Measurements from ENCODE around the gene GSTK1. TPM values are rescaled to one million over a fixed set of nuclear protein-coding genes. Genes with fewer than 3 reads are reported as not detected.

GSTK1 gene
- total and polyA plus RNA-seq, 9 of the 15 experiments (the other 6 are each of a cell fraction or from before 2014, with no cell fraction given): 155 to 441 (median 233) TPM

DNA sequence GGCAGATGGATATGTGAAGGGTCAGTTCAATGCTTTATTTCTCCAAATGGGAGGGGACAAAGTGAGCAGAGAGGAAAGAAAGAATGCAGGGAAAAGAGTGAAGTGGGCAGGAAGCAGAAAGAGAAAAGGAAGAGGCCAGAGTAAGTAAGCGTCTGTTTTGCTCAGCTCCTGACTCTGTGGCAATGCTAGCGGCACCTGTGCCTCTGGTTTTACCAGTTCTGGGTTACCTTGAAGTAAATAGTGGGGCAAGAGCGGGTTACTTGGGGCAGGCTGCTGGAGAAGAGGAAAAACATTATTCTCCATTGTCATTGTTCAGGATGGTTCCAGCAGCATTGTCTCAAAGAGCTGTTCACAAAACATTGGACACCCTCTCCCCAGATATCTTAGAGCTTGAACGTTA lies 39.5 kb upstream of the GSTK1 start (continued):
- TF ChIP-seq CBX8 (IDR thresholded peaks at IDR 0.05; ENCODE audit: borderline replicate concordance, extremely low read depth, low read depth, low read length, poor library complexity, severe bottlenecking): no peak

- H3K4me3 ChIP-seq: no peak overlapping the region
- no peak for ATAC-seq
- no peaks in the 10 kb centered on the region for H3K79me2 ChIP-seq (ENCODE audit: control insufficient read depth, insufficient read depth, low read length)
- H3K27me3 ChIP-seq (ENCODE audit: control insufficient read depth in 2 of 2, insufficient read depth in 2 of 2, low read length in 2 of 2): peaks cover 28 to 35% of the 10 kb centered on the region in 2 experiments; a peak in 4 of 5 replicates
- H3K9me1 ChIP-seq (ENCODE audit: control insufficient read depth, insufficient read depth, low read length): no peaks in the 10 kb centered on the region
- no peaks in the 10 kb centered on the region for H3K9me3 ChIP-seq (replicated peaks; ENCODE audit: control insufficient read depth, insufficient read depth, low read depth, low read length)
- intact Hi-C loops (cut with micrococcal nuclease) (no loop called here), in situ Hi-C loops (cut with MboI) (loop anchor here (10.0 kb wide), 1 partner anchor 600 kb away; no protein-coding TSS in a partner anchor)
- no TSS peak for BruUV-seq (replicated peaks)
- TF ChIP-seq, protein P1, sequence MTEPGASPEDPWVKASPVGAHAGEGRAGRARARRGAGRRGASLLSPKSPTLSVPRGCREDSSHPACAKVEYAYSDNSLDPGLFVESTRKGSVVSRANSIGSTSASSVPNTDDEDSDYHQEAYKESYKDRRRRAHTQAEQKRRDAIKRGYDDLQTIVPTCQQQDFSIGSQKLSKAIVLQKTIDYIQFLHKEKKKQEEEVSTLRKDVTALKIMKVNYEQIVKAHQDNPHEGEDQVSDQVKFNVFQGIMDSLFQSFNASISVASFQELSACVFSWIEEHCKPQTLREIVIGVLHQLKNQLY (CRISPR knock-in tag; conservative IDR thresholded peaks at IDR 0.05): no peak
- TF ChIP-seq PTRF (tag; IDR thresholded peaks at IDR 0.05) (no peak), PCBP2 (IDR thresholded peaks at IDR 0.05; ENCODE audit: low read depth, low read length, poor library complexity, severe bottlenecking) (no peak), MTA1 (IDR thresholded peaks at IDR 0.05; ENCODE audit: borderline replicate concordance) (no peak), ILK (tag; IDR thresholded peaks at IDR 0.05; ENCODE audit: borderline replicate concordance, low read depth) (no peak), SRSF9 (IDR thresholded peaks at IDR 0.05; ENCODE audit: borderline replicate concordance, low read depth, low read length) (no peak)
- H3K4me1 ChIP-seq (replicated peaks in 1 of 2; ENCODE audit: control insufficient read depth in 2 of 2, insufficient read depth in 2 of 2, low read length in 2 of 2): no peaks in the 10 kb centered on the region
- H4K20me1 ChIP-seq (replicated peaks; ENCODE audit: control insufficient read depth, insufficient read depth, low read length): no peaks in the 10 kb centered on the region
- POLR2A ChIA-PET: no interaction called here
- H2AFZ ChIP-seq (ENCODE audit: low read depth, low read length): no peak overlapping the region
- CTCF ChIA-PET (ENCODE audit: low intra/inter-chr PET ratio): no interaction called here
- no peak overlapping the region for H3K4me2 ChIP-seq (ENCODE audit: insufficient read depth, low read length)
- H3K9ac ChIP-seq (ENCODE audit: insufficient read depth in 1 of 2, low read depth in 2 of 2, low read length in 2 of 2): no peak overlapping the region
- DNase-seq (ENCODE audit: extremely low read depth in 1 of 4, low spot score in 3 of 4): no peak
- 1% methylated on average over 5 of the region's 5 CpGs for WGBS (ENCODE audit: insufficient coverage, low coverage, missing lambda C conversion rate)
- no peak for FAIRE-seq
- H3K36me3 ChIP-seq (ENCODE audit: control insufficient read depth, insufficient read depth, low read length): no peaks in the 10 kb centered on the region
- no peak overlapping the region for H3K27ac ChIP-seq (ENCODE audit: extremely low read depth, low read depth, low read length)
Measured at GRCh38 chr7:143225047-143225446, 38.2 kb upstream of the GSTK1 start.

Data from K562 (cell line).